D341Med (cell line): ENCODE measurements around the gene ERC1.
A peak's percentile ranks its signal among the peaks of the same experiment; 100 is the strongest.

Source experiments
- DNase-seq: peaks from one replicate; pipeline ENCODE4 v3.0.0; 2012; ENCODE audit warnings: low spot score

The ERC1 gene

GRCh38 chr12:1517007-1517406 lies 526.0 kb downstream of the ERC1 start:
- DNase-seq = peak; percentile 40

- no peak for DNase-seq
These were observed 526.9 kb downstream of the ERC1 start for GRCh38 chr12:1517734-1518525.

DNA sequence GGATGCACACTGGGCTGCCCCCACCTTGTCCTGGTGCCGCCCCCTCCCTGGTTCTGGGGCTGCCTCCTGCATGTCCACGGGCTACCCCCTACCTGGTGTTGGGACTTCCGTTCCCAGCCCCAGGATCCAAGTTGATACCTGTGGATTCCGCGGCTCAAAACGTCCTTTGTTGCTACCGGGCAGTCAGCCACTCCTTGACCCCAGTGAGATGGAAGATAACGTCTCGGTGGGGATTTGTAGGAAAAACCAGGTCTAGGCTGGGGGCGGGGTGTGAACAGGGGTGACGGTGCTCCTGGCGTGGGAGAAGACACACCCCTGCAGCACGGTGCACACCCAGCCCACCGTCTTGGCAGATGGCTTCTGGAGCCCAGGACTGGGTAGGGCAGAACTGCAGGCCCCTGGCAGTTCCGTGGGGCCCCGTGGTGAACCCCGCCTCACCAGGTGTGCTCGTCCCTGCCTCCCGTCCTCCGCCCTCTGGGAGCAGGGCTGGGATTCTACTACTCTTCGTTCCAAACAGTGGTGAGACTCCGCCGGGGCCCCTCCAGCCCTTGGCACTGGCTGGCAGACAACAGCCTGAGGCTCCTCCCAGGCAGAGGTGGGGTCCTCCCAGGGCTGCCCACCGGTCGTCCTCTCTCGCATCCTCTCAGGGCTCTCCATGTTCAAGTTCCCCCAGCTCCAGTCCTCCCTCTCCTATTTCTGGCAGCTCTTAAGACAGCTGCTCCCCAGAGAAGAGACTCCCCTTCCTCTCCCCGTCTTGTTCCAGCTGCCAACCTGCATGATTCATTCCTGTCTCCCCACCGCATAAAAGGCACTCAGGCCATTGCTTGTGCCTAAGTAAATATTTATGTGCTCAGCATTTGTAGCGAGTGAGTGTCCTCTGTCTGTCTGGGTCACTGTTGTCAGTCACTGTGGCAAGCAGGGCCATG lies 527.8 kb downstream of the ERC1 start:
- DNase-seq = peak; percentile 12

GRCh38 chr12:1519642-1520041 lies 528.6 kb downstream of the ERC1 start:
- DNase-seq = no peak

DNA sequence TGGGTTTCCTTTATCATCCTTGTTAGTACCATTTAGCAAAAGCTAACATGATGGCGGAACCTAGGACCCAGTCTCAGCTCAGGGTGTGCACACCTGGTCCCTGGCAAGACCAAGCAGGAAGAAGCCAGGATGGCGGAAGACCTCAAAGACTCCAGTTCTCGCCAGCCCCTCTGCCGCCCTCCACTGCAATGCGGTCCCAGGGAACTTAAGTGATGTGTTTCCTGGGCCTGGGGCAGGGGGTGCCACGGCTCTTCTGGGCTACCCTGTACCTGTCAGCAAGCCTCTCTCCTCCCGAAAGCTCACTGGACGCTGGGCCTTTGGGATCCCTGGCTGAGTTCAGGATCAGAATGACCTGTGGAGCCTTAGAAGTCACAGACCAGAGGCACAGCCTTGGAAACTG lies 532.0 kb downstream of the ERC1 start:
- DNase-seq = no peak

GRCh38 chr12:1523558-1524050 lies 532.6 kb downstream of the ERC1 start:
- DNase-seq = no peak

DNA sequence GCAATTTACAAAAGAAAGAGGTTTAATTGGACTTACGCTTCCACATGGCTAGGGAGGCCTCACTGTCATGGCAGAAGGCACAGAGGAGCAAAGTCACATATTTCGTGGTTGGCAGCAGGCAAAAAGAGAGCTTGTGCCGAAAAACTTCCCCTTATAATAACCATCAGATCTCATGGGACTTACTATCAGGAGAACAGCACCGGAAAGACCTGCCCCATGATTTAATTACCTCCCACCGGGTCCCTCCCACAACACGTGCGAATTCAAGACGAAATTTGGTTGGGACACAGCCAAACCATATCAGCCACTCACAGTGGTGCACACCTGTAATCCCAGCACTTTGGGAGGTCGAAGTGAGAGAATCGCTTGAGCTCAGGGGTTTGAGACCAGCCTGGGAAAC lies 534.8 kb downstream of the ERC1 start:
- DNase-seq = no peak

DNA sequence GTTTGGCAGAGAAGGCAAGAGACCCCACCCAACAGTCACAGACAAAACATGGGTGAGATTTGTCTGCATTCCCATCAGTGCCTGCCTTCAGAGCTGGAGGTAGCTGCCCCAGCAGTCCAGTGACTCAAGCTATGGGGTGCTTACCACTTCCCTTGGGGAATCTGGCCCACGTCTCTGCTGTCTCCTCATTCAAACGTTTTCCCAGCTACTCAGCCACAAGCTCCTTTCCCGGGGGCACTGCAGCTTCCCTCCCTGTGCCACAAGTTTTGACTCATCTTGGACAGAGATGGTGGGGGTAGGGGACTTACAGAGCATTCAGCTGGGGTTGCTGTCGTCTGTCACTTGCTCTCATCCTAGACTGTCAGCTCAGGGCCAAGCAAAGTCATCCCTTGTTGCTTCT lies 536.8 kb downstream of the ERC1 start:
- DNase-seq = no peak

DNA sequence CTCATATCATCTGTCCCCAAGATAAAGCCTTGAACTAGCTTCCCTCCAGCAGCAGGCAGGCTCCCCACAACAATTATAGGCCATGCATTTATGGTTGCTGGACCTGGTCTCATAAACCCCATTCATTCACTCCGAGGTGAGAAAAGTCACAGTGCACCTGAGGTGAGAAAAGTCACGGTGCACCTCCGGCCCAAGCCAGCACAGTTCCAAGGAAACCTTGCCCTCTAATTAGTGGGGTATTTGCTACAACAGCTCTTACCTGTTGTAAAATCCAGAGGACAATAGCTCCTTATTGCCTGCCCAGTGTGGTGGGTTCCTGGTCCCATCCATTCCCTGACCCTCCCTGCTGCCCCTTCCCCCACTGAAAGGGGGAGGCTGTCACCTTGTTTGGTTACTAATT lies 537.8 kb downstream of the ERC1 start:
- no peak for DNase-seq

GRCh38 chr12:1529228-1529861 lies 538.3 kb downstream of the ERC1 start:
- DNase-seq = no peak

DNA sequence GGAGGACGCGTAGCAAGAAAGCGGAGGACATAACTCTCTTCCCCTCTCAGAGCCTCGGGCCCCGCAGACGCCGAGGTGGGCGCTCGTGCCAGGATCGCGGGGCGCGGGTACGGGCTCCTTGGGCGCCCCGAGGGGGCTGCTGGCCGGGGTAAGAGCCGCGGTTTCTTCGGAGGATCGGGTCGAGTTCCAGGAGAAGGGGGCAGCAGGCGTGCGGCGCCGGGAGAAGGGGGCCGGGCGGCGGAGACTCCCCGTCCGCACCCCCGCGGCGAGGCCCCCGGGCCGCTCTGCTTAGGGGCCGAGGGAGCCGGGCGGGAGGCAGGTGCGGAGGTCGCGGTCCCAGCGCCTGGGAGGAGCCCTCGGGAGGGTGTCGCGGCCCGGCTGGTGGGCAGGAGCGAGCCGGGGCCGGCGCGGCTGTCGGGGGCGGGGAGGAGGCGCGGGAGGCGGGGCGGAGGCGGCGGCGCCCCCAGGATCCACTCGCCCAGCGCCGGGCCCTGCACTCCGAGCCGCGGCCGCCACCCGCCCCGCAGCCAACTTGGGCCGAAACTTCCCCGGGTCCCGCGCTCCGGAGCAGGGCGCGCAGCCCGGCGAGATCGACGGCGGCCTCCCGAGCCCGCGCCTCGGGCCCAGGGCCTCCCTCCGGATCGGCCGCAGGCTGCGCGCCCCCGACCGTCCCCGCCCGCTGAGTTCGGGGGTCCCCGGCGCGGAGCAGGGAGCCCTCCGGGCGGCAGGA lies 539.0 kb downstream of the ERC1 start:
- DNase-seq = peak; percentile 77

DNA sequence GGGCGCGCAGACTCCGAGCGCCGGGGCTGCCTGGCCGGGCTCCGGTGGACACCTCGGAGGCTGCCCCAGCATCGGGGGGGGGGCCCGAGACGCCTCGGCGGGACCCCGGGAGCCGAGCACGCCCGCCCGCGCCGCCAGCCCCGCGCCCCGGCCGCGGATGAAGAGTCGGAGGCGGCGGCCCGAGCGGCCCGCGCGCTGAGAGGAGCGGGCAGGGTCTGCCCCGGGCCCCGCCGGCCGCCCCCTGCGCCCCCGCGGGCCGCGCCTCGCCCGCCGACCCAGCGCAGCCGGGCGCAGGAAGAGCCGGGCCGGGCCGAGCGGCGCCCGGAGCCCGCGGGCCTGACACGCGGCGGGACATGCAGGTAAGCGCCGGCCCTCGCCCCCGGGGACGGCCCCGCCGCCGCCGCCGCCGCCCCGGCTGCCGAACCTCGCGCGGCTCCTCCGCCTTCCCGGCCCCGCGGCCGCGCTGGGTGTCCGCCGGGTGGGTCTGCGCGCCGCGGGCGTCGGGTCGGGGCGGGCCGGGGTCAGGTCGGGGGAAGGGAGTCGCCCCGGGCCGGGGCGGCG lies 539.6 kb downstream of the ERC1 start:
- DNase-seq = peak; percentile 84

GRCh38 chr12:1531153-1531653 lies 540.2 kb downstream of the ERC1 start:
- DNase-seq = no peak

DNA sequence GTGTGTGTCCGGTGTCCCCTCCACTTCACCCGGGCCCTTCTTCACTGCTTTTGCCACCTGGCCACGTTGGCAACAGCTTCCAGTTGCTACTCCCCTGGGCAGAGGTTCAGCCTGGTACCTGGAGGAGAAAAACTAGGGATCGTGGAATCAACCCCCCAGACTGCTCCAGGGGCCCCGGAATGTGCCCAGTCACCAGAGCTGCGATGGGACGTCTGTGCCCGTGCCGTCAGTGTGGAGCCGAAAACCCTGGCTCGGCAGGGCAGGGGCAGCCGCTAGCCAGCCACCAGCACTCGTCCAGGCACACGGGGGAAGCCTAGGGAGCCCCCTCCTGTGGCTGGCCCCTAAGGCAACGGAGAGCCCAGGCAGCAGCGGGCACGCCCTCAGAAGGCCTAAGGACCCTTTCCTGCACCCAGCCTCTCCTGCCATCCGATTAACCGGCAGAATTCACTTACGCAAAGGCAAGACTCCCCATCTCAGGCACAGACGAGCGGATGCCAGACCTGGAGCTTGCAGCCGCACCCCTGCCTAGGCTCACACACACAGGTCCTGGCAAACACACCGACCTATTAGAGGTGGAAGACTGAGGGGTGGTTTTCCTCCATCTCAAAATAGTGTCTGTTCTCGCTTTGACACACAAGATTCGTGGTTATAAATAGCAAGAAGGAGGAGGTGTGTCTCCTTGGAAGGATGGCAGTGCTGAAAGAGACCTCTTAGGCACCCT lies 540.8 kb downstream of the ERC1 start:
- DNase-seq = no peak

DNA sequence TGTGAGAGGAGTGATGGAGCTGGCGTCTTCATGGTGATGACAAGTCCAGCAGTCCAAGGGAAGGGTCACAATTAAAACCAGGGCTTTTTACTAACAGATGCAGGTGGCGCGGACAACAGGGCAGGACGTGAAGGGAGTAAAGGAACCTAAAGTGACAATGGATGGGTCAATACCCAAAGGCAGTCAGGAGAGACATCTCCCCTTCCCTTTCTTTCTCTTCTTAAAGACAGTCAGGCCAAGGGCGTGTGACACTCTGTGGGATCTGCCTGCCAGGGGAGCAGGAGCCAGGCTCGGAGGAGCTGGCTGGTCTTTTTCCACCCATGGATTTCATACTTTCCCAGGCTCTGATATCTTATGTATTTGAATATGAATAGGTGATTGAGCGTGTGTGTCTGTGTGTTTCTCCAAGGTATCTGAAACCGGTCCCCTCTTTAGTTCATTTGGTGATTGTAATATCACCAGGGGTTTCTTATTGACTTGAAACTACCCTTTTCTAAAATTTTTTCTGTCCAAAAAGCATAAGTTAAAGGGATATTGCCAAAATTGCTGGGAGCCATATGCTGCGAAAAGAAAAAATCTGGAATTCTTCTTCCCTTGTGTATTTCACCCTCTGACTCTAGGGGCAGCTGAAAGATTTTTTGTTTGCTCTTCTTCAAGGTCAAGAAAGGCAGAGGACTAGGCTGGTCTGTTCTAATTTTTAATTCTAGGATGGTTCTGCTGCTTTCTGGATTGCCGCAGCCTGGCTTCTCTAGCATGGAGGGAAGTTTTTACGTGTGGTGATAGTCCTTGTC lies 541.5 kb downstream of the ERC1 start:
- DNase-seq = no peak

GRCh38 chr12:1533205-1533601 lies 542.2 kb downstream of the ERC1 start:
- no peak for DNase-seq

DNA sequence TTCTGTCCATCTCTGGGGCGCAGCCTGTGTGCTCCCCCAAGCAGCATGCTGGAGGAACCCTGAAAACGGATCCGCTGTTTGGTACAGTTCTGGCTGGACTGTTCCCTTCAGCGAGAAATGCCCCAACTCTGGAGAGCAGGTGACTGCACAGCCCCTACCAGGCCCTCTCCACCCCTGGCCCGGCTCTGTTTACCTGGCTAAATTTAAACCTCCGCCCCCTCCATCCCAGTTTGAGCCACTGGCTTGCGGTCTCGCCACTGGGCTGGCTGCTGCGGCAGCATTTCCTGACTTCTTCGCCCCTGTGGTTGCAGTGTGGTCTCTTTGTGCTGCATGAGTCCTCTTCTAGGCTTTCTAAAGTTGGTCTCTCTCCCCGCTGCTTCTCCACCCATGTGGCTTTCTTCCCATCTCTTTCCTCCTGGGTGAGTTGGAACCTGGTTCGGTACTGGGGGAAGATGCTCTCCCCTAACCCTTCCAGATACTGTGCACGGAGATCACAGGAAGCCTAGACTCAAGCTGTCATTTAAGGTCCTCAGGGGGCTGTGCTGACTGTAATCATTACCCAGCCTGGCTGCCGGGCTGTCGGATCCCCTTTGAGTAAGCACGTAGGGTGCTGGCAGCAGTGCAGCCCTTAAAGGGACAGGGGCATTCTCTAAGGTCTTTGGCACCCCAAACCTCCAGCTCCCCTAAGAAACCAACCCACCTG lies 542.7 kb downstream of the ERC1 start:
- no peak for DNase-seq

DNA sequence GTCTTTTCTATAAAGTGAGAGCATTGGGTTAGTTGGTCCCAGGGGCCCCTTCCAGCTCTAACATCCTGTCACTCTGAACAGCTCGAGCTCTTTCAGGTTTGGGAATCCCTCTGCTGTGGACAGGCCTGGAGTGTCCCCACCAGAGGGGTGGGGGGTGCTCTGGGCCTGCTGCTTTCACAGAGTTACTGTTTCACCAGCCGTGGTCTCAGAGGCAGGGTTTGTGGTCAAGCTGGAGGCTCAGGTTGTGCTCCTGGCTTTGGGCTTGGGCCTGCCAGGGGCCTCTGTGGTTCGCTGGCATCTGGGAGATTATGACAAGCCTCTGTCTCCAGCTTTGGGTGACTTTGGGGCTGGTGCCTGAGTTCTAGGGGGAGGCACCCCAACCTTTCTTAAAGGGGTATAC lies 543.7 kb downstream of the ERC1 start:
- DNase-seq = no peak

- no peak for DNase-seq
These were observed 545.8 kb downstream of the ERC1 start for GRCh38 chr12:1536817-1537216.
